Mononuclear cell (primary cell): ENCODE results near the gene TIMP4. TPM values are rescaled to one million over a fixed set of nuclear protein-coding genes. Genes with fewer than 3 reads are reported as not detected.

Source experiments
- H3K27me3 ChIP-seq: 2 replicates; pipeline ENCODE4 v1.6.0; 2011; ENCODE audit warnings: low read length, control low read depth; ENCODE audit not compliant: insufficient read depth
- H3K4me1 ChIP-seq: 2 replicates; pipeline ENCODE4 v1.5.1; 2011; ENCODE audit warnings: mild to moderate bottlenecking, low read length, control low read depth; ENCODE audit not compliant: insufficient read depth
- H3K4me3 ChIP-seq: 2 replicates; pipeline ENCODE4 v1.5.1; 2011; ENCODE audit warnings: mild to moderate bottlenecking, low read length, moderate library complexity
- H3K9me3 ChIP-seq: 2 replicates; pipeline ENCODE4 v1.5.1; 2011; ENCODE audit warnings: low read depth, mild to moderate bottlenecking, control low read depth, low read length
- total RNA-seq: library from RNA; depleted of rRNA; stranded (reverse); fragments of >200 nt; gene quantifications from one replicate; pipeline ENCODE4 v1.2.3, GENCODE V29; 2012

TIMP4 gene
- total RNA-seq, 1 donor: not detected

GRCh38 chr3:12115849-12116248 is 42.9 kb downstream of the TIMP4 start:
- peaks cover 14% of the 10 kb centered on the region for H3K27me3 ChIP-seq
- no peaks in the 10 kb centered on the region for H3K4me1 ChIP-seq
- no peak overlapping the region for H3K4me3 ChIP-seq
- no peaks in the 10 kb centered on the region for H3K9me3 ChIP-seq

GRCh38 chr3:12115104-12115503 is 43.6 kb downstream of the TIMP4 start:
- Histone ChIP-seq H3K4me1 (no peaks in the 10 kb centered on the region), H3K27me3 (peaks cover 14% of the 10 kb centered on the region), H3K9me3 (no peaks in the 10 kb centered on the region), H3K4me3 (no peak overlapping the region)

GRCh38 chr3:12114251-12114650 is 44.5 kb downstream of the TIMP4 start:
- Histone ChIP-seq H3K27me3 (peaks cover 14% of the 10 kb centered on the region), H3K4me1 (no peaks in the 10 kb centered on the region), H3K4me3 (no peak overlapping the region), H3K9me3 (no peaks in the 10 kb centered on the region)

GRCh38 chr3:12107071-12107713 is 51.5 kb downstream of the TIMP4 start:
- Histone ChIP-seq H3K4me3 (no peak overlapping the region), H3K4me1 (no peaks in the 10 kb centered on the region), H3K9me3 (no peaks in the 10 kb centered on the region), H3K27me3 (peaks cover 3% of the 10 kb centered on the region)

Other genes starting within 250 kb of the TIMP4 start
- gene SYN2, start 154.5 kb downstream of the TIMP4 start, total RNA-seq: 0.21 TPM
- 1.9 TPM for gene PPARG, start 130.2 kb upstream of the TIMP4 start, total RNA-seq